ENCODE measurements around the gene RAB37.

Gene RAB37

DNA sequence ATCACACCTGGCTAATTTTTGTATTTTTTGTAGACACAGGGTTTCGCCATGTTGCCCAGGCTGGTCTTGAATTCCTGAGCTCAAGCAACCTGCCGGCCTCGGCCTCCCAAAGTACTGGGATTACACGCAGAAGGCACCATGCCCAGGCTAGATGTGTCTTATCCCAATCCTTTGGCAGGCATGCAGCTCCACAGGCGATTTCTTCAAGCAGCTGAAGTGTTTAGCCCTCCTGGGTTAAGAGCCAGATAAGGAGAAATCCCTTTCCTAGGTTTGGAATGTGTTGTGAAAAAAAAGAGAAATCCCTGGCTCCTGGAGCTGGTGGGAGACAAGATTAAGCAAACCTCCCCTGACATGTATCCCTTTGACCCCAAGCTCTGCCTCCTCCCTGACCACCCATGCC lies 9.3 kb downstream of the RAB37 start:
- Histone ChIP-seq H3K9ac (ENCODE audit: low read length) (no peak overlapping the region), H3K36me3 (ENCODE audit: control insufficient read depth, insufficient read depth, low read length) (no peaks in the 10 kb centered on the region), H3K4me1 (ENCODE audit: control insufficient read depth, insufficient read depth, low read length) (peaks cover 56% of the 10 kb centered on the region), H3K9me3 (ENCODE audit: control insufficient read depth, insufficient read depth, low read depth, low read length) (no peaks in the 10 kb centered on the region), H3K27me3 (ENCODE audit: control insufficient read depth, insufficient read depth, low read length) (no peaks in the 10 kb centered on the region), H3K27ac (ENCODE audit: low read depth, low read length) (no peak overlapping the region), H3K4me3 (ENCODE audit: low read depth, low read length) (no peak overlapping the region; the same call in 1 of the 2 replicates)

DNA sequence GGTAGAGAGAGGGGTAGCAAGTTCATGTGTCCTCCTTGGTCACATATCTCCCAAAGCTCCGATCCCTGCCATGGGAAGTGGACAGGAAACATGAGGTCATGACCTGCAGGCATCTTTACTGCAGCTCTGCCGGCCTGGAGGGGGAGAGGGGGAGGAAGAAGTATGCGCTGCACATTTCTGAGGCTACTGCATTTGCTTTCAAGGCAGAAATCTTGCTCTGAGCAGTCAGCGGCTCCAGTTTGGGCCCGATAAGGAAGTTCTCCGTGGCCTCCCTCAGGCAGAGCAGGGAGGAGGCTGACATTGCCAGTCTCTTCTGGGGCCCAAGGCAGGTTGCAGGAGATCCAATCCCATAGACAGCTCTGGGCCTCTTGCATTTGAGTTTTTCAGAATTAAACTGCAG lies 9.9 kb downstream of the RAB37 start:
- Histone ChIP-seq H3K9ac (ENCODE audit: low read length) (no peak overlapping the region), H3K36me3 (ENCODE audit: control insufficient read depth, insufficient read depth, low read length) (no peaks in the 10 kb centered on the region), H3K27ac (ENCODE audit: low read depth, low read length) (no peak overlapping the region), H3K4me3 (ENCODE audit: low read depth, low read length) (no peak overlapping the region; the same call in 1 of the 2 replicates), H3K27me3 (ENCODE audit: control insufficient read depth, insufficient read depth, low read length) (no peaks in the 10 kb centered on the region), H3K4me1 (ENCODE audit: control insufficient read depth, insufficient read depth, low read length) (peaks cover 57% of the 10 kb centered on the region), H3K9me3 (ENCODE audit: control insufficient read depth, insufficient read depth, low read depth, low read length) (no peaks in the 10 kb centered on the region)

DNA sequence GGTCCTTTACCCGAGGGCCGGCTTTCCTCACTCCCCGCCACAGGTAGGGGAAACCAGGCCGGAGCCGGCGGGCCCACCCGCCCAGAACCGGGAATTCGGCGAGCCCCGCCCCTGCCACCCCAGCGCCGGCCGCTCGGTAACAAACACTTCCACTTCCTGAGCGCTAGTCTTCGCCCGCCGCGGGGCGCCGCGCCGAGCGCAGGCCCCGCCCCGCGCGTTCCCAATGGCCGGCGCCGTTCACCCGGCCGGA lies 11.1 kb downstream of the RAB37 start:
- no peak overlapping the region for H3K9ac ChIP-seq (ENCODE audit: low read length)
- H3K27ac ChIP-seq (ENCODE audit: low read depth, low read length), result no peak overlapping the region
- H3K27me3 ChIP-seq (ENCODE audit: control insufficient read depth, insufficient read depth, low read length), result no peaks in the 10 kb centered on the region
- H3K4me3 ChIP-seq (ENCODE audit: low read depth, low read length), result peak overlapping the region; percentile 43
- H3K9me3 ChIP-seq (ENCODE audit: control insufficient read depth, insufficient read depth, low read depth, low read length), result no peaks in the 10 kb centered on the region
- H3K4me1 ChIP-seq (ENCODE audit: control insufficient read depth, insufficient read depth, low read length), result peaks cover 59% of the 10 kb centered on the region
- H3K36me3 ChIP-seq (ENCODE audit: control insufficient read depth, insufficient read depth, low read length), result no peaks in the 10 kb centered on the region

DNA sequence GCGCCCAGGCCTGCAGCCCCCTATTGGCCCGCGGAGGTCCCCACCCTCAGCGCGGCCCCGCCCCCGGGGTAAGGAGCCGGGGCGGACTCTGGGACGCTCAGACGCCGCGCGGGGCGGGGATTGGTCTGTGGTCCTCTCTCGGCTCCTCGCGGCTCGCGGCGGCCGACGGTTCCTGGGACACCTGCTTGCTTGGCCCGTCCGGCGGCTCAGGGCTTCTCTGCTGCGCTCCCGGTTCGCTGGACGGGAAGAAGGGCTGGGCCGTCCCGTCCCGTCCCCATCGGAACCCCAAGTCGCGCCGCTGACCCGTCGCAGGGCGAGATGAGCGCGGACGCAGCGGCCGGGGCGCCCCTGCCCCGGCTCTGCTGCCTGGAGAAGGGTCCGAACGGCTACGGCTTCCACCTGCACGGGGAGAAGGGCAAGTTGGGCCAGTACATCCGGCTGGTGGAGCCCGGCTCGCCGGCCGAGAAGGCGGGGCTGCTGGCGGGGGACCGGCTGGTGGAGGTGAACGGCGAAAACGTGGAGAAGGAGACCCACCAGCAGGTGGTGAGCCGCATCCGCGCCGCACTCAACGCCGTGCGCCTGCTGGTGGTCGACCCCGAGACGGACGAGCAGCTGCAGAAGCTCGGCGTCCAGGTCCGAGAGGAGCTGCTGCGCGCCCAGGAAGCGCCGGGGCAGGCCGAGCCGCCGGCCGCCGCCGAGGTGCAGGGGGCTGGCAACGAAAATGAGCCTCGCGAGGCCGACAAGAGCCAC lies 11.6 kb downstream of the RAB37 start, which contains the start of gene NHERF1:
TSS of gene NHERF1 (plus strand) at position 100 of the 750 bp plus-strand sequence. CDS start at position 319, 219 bp downstream.
- Histone ChIP-seq H3K9me3 (ENCODE audit: control insufficient read depth, insufficient read depth, low read depth, low read length) (no peaks in the 10 kb centered on the region), H3K4me3 (ENCODE audit: low read depth, low read length) (peak within 1 kb of the TSS; percentile 95), H3K36me3 (ENCODE audit: control insufficient read depth, insufficient read depth, low read length) (no peaks in the 10 kb centered on the region), H3K27me3 (ENCODE audit: control insufficient read depth, insufficient read depth, low read length) (no peaks in the 10 kb centered on the region), H3K27ac (ENCODE audit: low read depth, low read length) (peak within 1 kb of the TSS; percentile 78; the same call in 1 of the 2 replicates), H3K4me1 (ENCODE audit: control insufficient read depth, insufficient read depth, low read length) (peaks cover 60% of the 10 kb centered on the region), H3K9ac (ENCODE audit: low read length) (peak within 1 kb of the TSS; percentile 82)

DNA sequence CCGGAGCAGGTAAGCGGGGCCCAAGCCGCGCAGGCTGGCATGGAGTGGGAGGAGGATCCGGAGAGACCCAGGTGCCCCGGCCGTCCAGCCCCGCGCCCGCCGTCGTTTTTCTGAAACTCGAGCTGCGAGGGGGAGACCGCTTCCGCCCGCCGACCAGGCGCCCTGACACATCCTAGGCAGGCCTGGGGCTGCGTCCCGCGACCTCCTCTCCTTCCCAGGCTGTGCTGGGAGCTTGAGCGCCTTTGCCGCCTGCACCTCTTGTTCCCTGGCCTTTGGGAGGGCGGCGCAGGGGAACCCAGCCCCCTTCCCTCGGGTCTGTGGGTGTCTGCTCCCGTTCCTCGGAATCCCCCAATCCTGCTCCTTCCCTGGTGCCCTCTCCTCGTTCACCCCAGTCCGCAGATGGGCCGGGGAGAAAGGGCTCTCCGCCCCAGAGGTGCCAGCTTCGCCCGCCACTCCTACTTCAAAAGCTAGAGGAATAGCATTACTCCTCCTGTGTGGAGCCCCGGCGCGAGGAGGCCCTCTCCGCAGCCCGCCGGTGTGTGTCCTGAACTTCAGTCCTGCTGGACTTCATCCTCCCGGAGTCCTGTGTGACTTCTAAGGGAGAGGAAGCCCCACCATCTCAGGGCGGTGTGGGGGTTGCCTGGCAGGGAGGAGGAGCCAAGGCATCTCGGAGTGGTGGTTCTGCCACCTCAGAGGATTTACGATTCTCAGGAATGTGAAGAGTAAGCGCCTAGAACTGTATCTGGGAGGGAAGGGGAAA lies 12.4 kb downstream of the RAB37 start:
- peak overlapping the region; percentile 82 for H3K9ac ChIP-seq (ENCODE audit: low read length)
- peaks cover 60% of the 10 kb centered on the region for H3K4me1 ChIP-seq (ENCODE audit: control insufficient read depth, insufficient read depth, low read length)
- no peak overlapping the region for H3K27ac ChIP-seq (ENCODE audit: low read depth, low read length)
- no peaks in the 10 kb centered on the region for H3K9me3 ChIP-seq (ENCODE audit: control insufficient read depth, insufficient read depth, low read depth, low read length)
- H3K36me3 ChIP-seq (ENCODE audit: control insufficient read depth, insufficient read depth, low read length), result no peaks in the 10 kb centered on the region
- H3K4me3 ChIP-seq (ENCODE audit: low read depth, low read length), result peak overlapping the region; percentile 95
- H3K27me3 ChIP-seq (ENCODE audit: control insufficient read depth, insufficient read depth, low read length), result no peaks in the 10 kb centered on the region

DNA sequence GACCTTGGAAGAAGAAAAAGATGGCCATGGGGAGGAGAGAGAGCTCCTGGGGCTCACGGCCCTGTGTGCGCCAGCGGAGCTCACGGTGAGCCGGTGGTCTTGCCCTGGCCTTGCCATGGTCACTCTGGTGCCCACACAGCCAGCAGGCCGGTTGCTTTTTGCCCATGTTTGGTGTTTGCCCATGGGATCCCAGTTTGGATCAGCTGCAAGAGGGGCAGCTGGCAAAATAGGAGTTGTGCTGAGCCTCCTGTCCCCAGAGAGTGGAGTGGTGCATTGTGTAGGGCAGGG lies 12.9 kb downstream of the RAB37 start:
- Histone ChIP-seq H3K4me1 (ENCODE audit: control insufficient read depth, insufficient read depth, low read length) (peaks cover 57% of the 10 kb centered on the region), H3K4me3 (ENCODE audit: low read depth, low read length) (peak overlapping the region; percentile 95), H3K27me3 (ENCODE audit: control insufficient read depth, insufficient read depth, low read length) (no peaks in the 10 kb centered on the region), H3K9me3 (ENCODE audit: control insufficient read depth, insufficient read depth, low read depth, low read length) (no peaks in the 10 kb centered on the region), H3K9ac (ENCODE audit: low read length) (peak overlapping the region; percentile 82), H3K36me3 (ENCODE audit: control insufficient read depth, insufficient read depth, low read length) (no peaks in the 10 kb centered on the region), H3K27ac (ENCODE audit: low read depth, low read length) (no peak overlapping the region)

DNA sequence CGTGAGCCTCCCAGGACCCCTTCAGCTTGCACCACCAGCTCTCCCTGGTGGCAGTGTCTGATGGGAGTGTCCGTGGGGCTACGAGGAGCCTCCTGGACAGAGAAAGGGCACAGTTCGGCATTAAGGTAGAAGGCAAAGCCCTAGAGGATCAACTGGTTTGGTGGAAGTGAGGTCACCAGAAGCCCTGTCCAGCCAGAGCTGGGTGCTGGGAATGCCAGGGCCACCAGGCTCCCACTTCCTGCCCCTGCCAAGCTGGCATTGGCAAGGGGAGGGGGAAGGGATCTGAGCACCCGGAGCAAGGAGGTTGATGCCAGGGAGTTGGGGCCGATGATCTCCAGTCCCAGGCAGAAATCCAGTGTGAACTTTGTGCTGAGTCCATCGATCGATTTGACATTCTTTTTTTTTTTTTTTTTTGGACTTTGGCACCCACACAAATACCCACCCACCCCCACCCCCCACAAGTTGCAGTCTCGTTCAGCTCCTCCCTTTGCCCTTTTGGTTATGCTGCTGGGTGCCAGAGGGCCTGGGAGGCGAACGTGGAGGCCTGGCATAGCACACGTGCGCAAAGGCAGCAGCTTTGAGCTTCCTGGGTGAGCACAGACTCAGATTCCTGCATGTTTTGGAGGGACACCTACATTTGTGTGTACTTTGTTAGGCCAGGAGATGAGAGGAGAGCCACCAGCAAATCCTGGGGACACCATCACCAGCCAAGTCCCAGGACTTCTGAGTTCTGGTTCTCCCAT lies 13.4 kb downstream of the RAB37 start:
- peak overlapping the region; percentile 95 for H3K4me3 ChIP-seq (ENCODE audit: low read depth, low read length)
- no peaks in the 10 kb centered on the region for H3K9me3 ChIP-seq (ENCODE audit: control insufficient read depth, insufficient read depth, low read depth, low read length)
- no peaks in the 10 kb centered on the region for H3K36me3 ChIP-seq (ENCODE audit: control insufficient read depth, insufficient read depth, low read length)
- H3K27me3 ChIP-seq (ENCODE audit: control insufficient read depth, insufficient read depth, low read length), result no peaks in the 10 kb centered on the region
- peak overlapping the region; percentile 82 for H3K9ac ChIP-seq (ENCODE audit: low read length)
- no peak overlapping the region for H3K27ac ChIP-seq (ENCODE audit: low read depth, low read length)
- peaks cover 54% of the 10 kb centered on the region for H3K4me1 ChIP-seq (ENCODE audit: control insufficient read depth, insufficient read depth, low read length)

DNA sequence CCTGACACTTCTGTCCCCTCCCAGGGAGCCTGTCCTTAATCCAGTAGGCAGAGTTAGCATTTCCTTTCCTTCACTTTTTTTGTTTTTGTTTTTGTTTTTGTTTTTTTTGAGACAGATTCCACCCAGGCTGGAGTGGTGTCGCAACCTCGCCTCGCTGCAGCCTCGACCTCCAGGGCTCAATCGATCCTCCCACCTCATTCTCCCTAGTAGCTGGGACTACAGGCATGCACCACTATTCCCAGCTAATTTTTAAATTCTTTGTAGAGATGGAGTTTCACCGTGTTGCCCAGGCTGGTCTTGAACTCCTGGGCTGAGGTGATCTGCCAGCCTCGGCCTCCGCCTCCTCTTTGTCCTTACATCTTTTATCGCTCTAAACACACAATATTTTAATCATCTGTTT lies 15.4 kb downstream of the RAB37 start:
- no peak overlapping the region for H3K4me3 ChIP-seq (ENCODE audit: low read depth, low read length)
- H3K36me3 ChIP-seq (ENCODE audit: control insufficient read depth, insufficient read depth, low read length), result no peaks in the 10 kb centered on the region
- H3K27me3 ChIP-seq (ENCODE audit: control insufficient read depth, insufficient read depth, low read length), result no peaks in the 10 kb centered on the region
- H3K27ac ChIP-seq (ENCODE audit: low read depth, low read length), result no peak overlapping the region
- no peaks in the 10 kb centered on the region for H3K9me3 ChIP-seq (ENCODE audit: control insufficient read depth, insufficient read depth, low read depth, low read length)
- H3K9ac ChIP-seq (ENCODE audit: low read length), result no peak overlapping the region
- H3K4me1 ChIP-seq (ENCODE audit: control insufficient read depth, insufficient read depth, low read length), result peaks cover 39% of the 10 kb centered on the region

DNA sequence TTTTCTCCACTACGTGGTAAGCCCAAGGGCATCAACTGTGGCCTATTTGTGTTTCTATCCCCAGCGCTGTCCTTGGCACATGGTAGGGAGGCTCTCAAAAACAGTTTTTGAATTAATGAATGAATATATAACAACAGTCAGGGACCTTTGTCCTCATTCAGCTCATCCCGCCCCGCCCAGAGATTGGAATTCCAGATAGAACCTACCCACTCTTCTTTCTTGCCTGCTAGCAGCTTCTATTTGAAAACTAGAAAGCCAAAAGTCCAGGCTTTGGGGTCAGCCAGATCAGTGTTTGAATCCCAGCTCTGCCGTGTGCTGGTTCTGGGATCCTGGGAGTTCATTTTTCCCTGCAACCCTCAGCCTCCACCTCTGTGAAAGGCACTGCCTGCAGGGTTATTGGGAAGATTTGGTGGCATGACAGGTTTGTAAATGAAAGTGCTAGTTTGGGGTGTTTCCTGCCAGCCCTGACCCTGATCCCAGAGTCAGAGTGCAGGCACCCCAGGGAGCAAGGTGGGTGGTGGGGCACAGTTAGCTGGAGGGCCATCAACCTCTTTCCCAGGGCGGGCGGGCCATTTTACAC lies 15.9 kb downstream of the RAB37 start:
- no peak overlapping the region for H3K27ac ChIP-seq (ENCODE audit: low read depth, low read length)
- no peak overlapping the region for H3K9ac ChIP-seq (ENCODE audit: low read length)
- no peaks in the 10 kb centered on the region for H3K27me3 ChIP-seq (ENCODE audit: control insufficient read depth, insufficient read depth, low read length)
- peaks cover 39% of the 10 kb centered on the region for H3K4me1 ChIP-seq (ENCODE audit: control insufficient read depth, insufficient read depth, low read length)
- no peak overlapping the region for H3K4me3 ChIP-seq (ENCODE audit: low read depth, low read length)
- no peaks in the 10 kb centered on the region for H3K36me3 ChIP-seq (ENCODE audit: control insufficient read depth, insufficient read depth, low read length)
- H3K9me3 ChIP-seq (ENCODE audit: control insufficient read depth, insufficient read depth, low read depth, low read length), result no peaks in the 10 kb centered on the region

DNA sequence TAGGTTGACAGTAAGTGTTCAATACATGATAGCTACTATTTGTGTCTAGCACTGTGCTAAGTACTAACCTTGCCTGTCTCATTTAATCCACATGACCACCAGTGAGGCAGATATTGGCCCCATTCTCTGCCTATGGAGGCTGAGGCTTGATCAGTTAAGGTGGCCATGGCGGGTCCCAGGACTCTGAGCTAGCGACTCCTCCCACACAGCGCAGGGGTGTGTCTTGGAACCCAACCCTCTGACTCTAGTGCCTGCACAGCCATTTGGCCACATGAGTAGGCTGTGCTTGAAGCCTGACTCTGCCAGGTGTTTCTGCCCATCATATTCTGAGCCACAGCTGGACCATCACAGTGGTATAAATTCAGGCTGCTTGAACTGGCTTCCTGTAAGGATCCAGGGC lies 17.8 kb downstream of the RAB37 start:
- H3K9ac ChIP-seq (ENCODE audit: low read length), result no peak overlapping the region
- H3K4me1 ChIP-seq (ENCODE audit: control insufficient read depth, insufficient read depth, low read length), result peaks cover 57% of the 10 kb centered on the region
- H3K36me3 ChIP-seq (ENCODE audit: control insufficient read depth, insufficient read depth, low read length), result no peaks in the 10 kb centered on the region
- H3K4me3 ChIP-seq (ENCODE audit: low read depth, low read length), result no peak overlapping the region
- H3K27me3 ChIP-seq (ENCODE audit: control insufficient read depth, insufficient read depth, low read length), result no peaks in the 10 kb centered on the region
- H3K27ac ChIP-seq (ENCODE audit: low read depth, low read length), result no peak overlapping the region
- H3K9me3 ChIP-seq (ENCODE audit: control insufficient read depth, insufficient read depth, low read depth, low read length), result no peaks in the 10 kb centered on the region

DNA sequence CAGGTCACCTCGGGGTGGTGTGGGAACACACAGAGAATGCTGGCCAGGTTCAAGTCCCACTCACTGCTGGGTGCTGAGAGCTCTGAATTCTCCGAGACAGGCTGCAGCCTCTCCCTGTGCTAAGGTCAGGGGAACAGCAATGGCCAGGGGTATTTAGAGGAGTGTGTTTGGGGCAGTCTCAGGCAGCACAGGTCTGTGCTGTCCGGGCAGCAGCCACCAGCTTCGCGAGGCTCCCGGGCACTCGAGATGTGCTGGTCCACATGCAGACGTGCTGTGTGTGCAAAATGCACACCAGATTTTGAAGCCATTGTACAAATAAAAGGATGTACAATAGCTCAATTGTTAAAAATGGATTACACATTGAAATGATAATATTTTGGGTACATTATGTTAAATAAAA lies 18.5 kb downstream of the RAB37 start:
- H3K4me3 ChIP-seq (ENCODE audit: low read depth, low read length), result no peak overlapping the region
- no peak overlapping the region for H3K27ac ChIP-seq (ENCODE audit: low read depth, low read length)
- no peaks in the 10 kb centered on the region for H3K36me3 ChIP-seq (ENCODE audit: control insufficient read depth, insufficient read depth, low read length)
- no peaks in the 10 kb centered on the region for H3K9me3 ChIP-seq (ENCODE audit: control insufficient read depth, insufficient read depth, low read depth, low read length)
- H3K9ac ChIP-seq (ENCODE audit: low read length), result no peak overlapping the region
- H3K27me3 ChIP-seq (ENCODE audit: control insufficient read depth, insufficient read depth, low read length), result no peaks in the 10 kb centered on the region
- peaks cover 57% of the 10 kb centered on the region for H3K4me1 ChIP-seq (ENCODE audit: control insufficient read depth, insufficient read depth, low read length)

All from HUES6 (cell line).